HepG2 (cell line): ENCODE results near the gene SRRT. TPM values are rescaled to one million over a fixed set of nuclear protein-coding genes. Genes with fewer than 3 reads are reported as not detected.

ENCODE experiments used
- ATAC-seq: fragments of 200-7000 bp; cut with Tn5 transposase; 3 replicates; pipeline ENCODE4 v1.9.1; 2020; ENCODE audit warnings: mild to moderate bottlenecking, moderate library complexity
- BruUV-seq: library from RNA; stranded (reverse); fragments of 400-500 nt; replicated peaks from 2 replicates; lab custom pipeline; 2021; lab: Mats Ljungman, UMichigan
- CTCF ChIA-PET: fragments of 300-600 bp; formaldehyde crosslinking; extraction: SDS; loops from one replicate; lab custom pipeline; 2021; ENCODE audit warnings: low total read pairs, inconsistent platforms, low intra/inter-chr PET ratio; lab: Yijun Ruan, JAX
- POLR2A ChIA-PET: fragments of 350-600 bp; sonication (Branson Sonifier 250); formaldehyde crosslinking; loops from one replicate; lab custom pipeline; 2020; ENCODE audit warnings: antibody characterized with exemption, inconsistent platforms; lab: Yijun Ruan, JAX
- DNase-seq: peaks from one replicate; pipeline ENCODE4 v3.0.0-alpha.2; 2015; ENCODE audit warnings: low spot score
- FAIRE-seq: peaks from 3 replicates; lab custom pipeline; 2011; peaks lifted over from hg19 to GRCh38; lab: Jason Lieb, UNC
- H2AFZ ChIP-seq: one replicate; pipeline ENCODE4 v1.6.1; 2011; ENCODE audit warnings: low read length, inconsistent platforms
- H3K27ac ChIP-seq: fragments of 300-600 bp; 3 replicates; pipeline ENCODE4 v1.8.0; 2011; ENCODE audit warnings: mixed run types, mild to moderate bottlenecking, mixed read lengths, low read length, inconsistent platforms; ENCODE audit not compliant: insufficient read depth; ENCODE audit errors: extremely low read length
- H3K27me3 ChIP-seq, 2 experiments: fragments of 200-600 bp in 1 of 2; 2 replicates in 1 of 2; 3 replicates in 1 of 2; pipeline versions ENCODE4 v1.6.0 to v1.8.0; 2011; ENCODE audit warnings: low read length in 2 of 2, mild to moderate bottlenecking in 2 of 2, moderate library complexity in 2 of 2, inconsistent platforms in 1 of 2; ENCODE audit not compliant: insufficient read depth in 2 of 2, control insufficient read depth in 1 of 2
- H3K36me3 ChIP-seq, 2 experiments: fragments of 200-600 bp in 1 of 2; replicated peaks in 1 of 2; 2 replicates in 1 of 2; 3 replicates in 1 of 2; pipeline versions ENCODE4 v1.5.1 to v1.8.0; 2011; ENCODE audit warnings: low read length in 2 of 2, inconsistent platforms in 1 of 2; ENCODE audit not compliant: insufficient read depth in 2 of 2, control insufficient read depth in 1 of 2
- H3K4me1 ChIP-seq: 2 replicates; pipeline ENCODE4 v1.5.1; 2012; ENCODE audit warnings: low read length, inconsistent platforms; ENCODE audit not compliant: insufficient read depth
- H3K4me2 ChIP-seq: 2 replicates; pipeline ENCODE4 v1.6.0; 2011; ENCODE audit warnings: low read depth, low read length, inconsistent platforms
- H3K4me3 ChIP-seq, 3 experiments: fragments of 200-600 bp in 1 of 3; sonication (generic), shearing (Covaris generic) in 1 of 3; replicated peaks in 1 of 3; 2 replicates each; pipeline ENCODE4 v1.5.1; 2011 to 2016; ENCODE audit warnings: low read length in 3 of 3, inconsistent platforms in 2 of 3, low read depth in 2 of 3, mild to moderate bottlenecking in 2 of 3, control low read depth in 1 of 3, mixed read lengths in 1 of 3; ENCODE audit not compliant: insufficient read depth in 1 of 3
- H3K79me2 ChIP-seq: one replicate; pipeline ENCODE4 v1.6.1; 2011; ENCODE audit warnings: low read length, inconsistent platforms; ENCODE audit not compliant: insufficient read depth
- H3K9ac ChIP-seq: 2 replicates; pipeline ENCODE4 v1.6.0; 2011; ENCODE audit warnings: mild to moderate bottlenecking, low read depth, low read length, inconsistent platforms; ENCODE audit not compliant: insufficient read depth
- H3K9me3 ChIP-seq: 2 replicates; pipeline ENCODE4 v1.5.1; 2012; ENCODE audit warnings: mild to moderate bottlenecking, low read length
- H4K20me1 ChIP-seq: 2 replicates; pipeline ENCODE4 v1.6.0; 2011; ENCODE audit warnings: inconsistent platforms, mild to moderate bottlenecking, low read length, moderate library complexity; ENCODE audit not compliant: insufficient read depth
- HMGA1 ChIP-seq: sonication (generic); formaldehyde crosslinking; conservative IDR thresholded peaks from 2 replicates; pipeline ENCODE4 v1.4.0; 2020; ENCODE audit warnings: missing genetic modification reagents
- IKZF4 ChIP-seq: sonication (generic); formaldehyde crosslinking; IDR thresholded peaks from 2 replicates; pipeline ENCODE4 v1.5.1; 2020; ENCODE audit warnings: borderline replicate concordance, mild to moderate bottlenecking, low read depth, missing genetic modification reagents; ENCODE audit errors: not compliant biosample characterization
- KAT7 ChIP-seq: IDR thresholded peaks from 2 replicates; pipeline ENCODE4 v1.6.1; 2018; ENCODE audit warnings: borderline replicate concordance, missing compliant biosample characterization
- LCORL ChIP-seq, 2 experiments: fragments of 450-650 bp in 1 of 2; sonication (generic) in 1 of 2; formaldehyde crosslinking in 1 of 2; IDR thresholded peaks; 2 replicates each; pipeline versions ENCODE4 v1.5.0 to v1.6.1; 2017 to 2020; ENCODE audit warnings: antibody characterized with exemption in 1 of 2, missing genetic modification reagents in 1 of 2
- NBN ChIP-seq: fragments of 450-650 bp; conservative IDR thresholded peaks from 2 replicates; pipeline ENCODE4 v1.6.1; 2017
- RAD51 ChIP-seq: fragments of 450-650 bp; IDR thresholded peaks from 2 replicates; pipeline ENCODE4 v1.6.1; 2016; ENCODE audit warnings: borderline replicate concordance
- SP2 ChIP-seq: sonication (generic); formaldehyde crosslinking; IDR thresholded peaks from 2 replicates; pipeline ENCODE4 v1.5.1; 2020; ENCODE audit warnings: mild to moderate bottlenecking, missing genetic modification reagents
- WIZ ChIP-seq: sonication (generic); formaldehyde crosslinking; IDR thresholded peaks from 2 replicates; pipeline ENCODE4 v1.5.1; 2020; ENCODE audit warnings: mild to moderate bottlenecking, missing genetic modification reagents
- ZBTB7A ChIP-seq: sonication (generic); formaldehyde crosslinking; IDR thresholded peaks from 2 replicates; pipeline ENCODE4 v1.8.0; 2022; ENCODE audit warnings: mild to moderate bottlenecking, missing genetic modification reagents
- ZNF383 ChIP-seq: sonication (generic); formaldehyde crosslinking; IDR thresholded peaks from 2 replicates; pipeline ENCODE4 v1.4.0; 2020; ENCODE audit warnings: missing genetic modification reagents, mild to moderate bottlenecking, borderline replicate concordance
- ZNF496 ChIP-seq: sonication (generic); formaldehyde crosslinking; IDR thresholded peaks from 2 replicates; pipeline ENCODE4 v1.8.1; 2023; ENCODE audit warnings: mild to moderate bottlenecking, moderate library complexity, missing genetic modification reagents; ENCODE audit not compliant: insufficient replicate concordance
- ZNF629 ChIP-seq: sonication (generic); formaldehyde crosslinking; conservative IDR thresholded peaks from 2 replicates; pipeline ENCODE4 v1.5.0; 2020; ENCODE audit warnings: missing genetic modification reagents
- WGBS: methylation state at CpG from one replicate; pipeline ENCODE4 v1.1.6; 2017; ENCODE audit warnings: low lambda C conversion rate; 5-methylcytosine and 5-hydroxymethylcytosine counted together
- in situ Hi-C: cut with HindIII; loops from 2 replicates; pipeline ENCODE4 v1.10.0; 2017; ENCODE audit warnings: low pct_unique_long_range_greater_than_20kb; ENCODE audit not compliant: extremely low pct_ligation_motif_present
- intact Hi-C: fragments of 100-400 bp; cut with micrococcal nuclease; formaldehyde crosslinking; loops from one replicate; pipeline ENCODE4 v1.10.0; 2022; ENCODE audit not compliant: unreplicated experiment
- polyA plus RNA-seq, 8 experiments: library from polyadenylated mRNA; depleted of rRNA in 3 of 8; stranded (reverse) in 7 of 8; unstranded in 1 of 8; fragments of >200 nt; fragmentation: Illumina TruSeq in 4 of 8; extraction: Trizol in 4 of 8; gene quantifications; 2 replicates each; pipeline versions ENCODE4 v1.2.1 to v1.2.3, GENCODE V29; 2011 to 2016; ENCODE audit warnings: low read depth in 4 of 8, missing spikeins in 1 of 8, mixed read lengths in 1 of 8; ENCODE audit not compliant: insufficient read depth in 1 of 8
- total RNA-seq, 5 experiments: library from RNA; depleted of rRNA; stranded (reverse); fragments of >200 nt; fragmentation: Illumina TruSeq; extraction: Trizol; gene quantifications; 2 replicates each; pipeline ENCODE4 v1.2.3, GENCODE V29; 2016; ENCODE audit warnings: low read depth in 1 of 5
- TF ChIP-seq, protein P1 (sequence below): fragments of 450-650 bp; IDR thresholded peaks from 2 replicates; pipeline ENCODE4 v1.6.1; 2016
- TF ChIP-seq, protein P2 (sequence below): sonication (generic); formaldehyde crosslinking; IDR thresholded peaks from 2 replicates; pipeline ENCODE4 v1.8.0; 2022; ENCODE audit warnings: mild to moderate bottlenecking, missing genetic modification reagents, borderline replicate concordance
- TF ChIP-seq, protein P3 (sequence below): sonication (generic); formaldehyde crosslinking; IDR thresholded peaks from 2 replicates; pipeline ENCODE4 v1.4.0; 2020; ENCODE audit warnings: missing genetic modification reagents
- TF ChIP-seq, protein P4 (sequence below): sonication (generic); formaldehyde crosslinking; IDR thresholded peaks from 2 replicates; pipeline ENCODE4 v1.4.0; 2020; ENCODE audit warnings: missing genetic modification reagents, mild to moderate bottlenecking, borderline replicate concordance

The SRRT gene
- total and polyA plus RNA-seq, 2 of the 13 experiments (the other 11 are each of a cell fraction or from before 2014, with no cell fraction given) = 26.2 to 106 TPM

DNA sequence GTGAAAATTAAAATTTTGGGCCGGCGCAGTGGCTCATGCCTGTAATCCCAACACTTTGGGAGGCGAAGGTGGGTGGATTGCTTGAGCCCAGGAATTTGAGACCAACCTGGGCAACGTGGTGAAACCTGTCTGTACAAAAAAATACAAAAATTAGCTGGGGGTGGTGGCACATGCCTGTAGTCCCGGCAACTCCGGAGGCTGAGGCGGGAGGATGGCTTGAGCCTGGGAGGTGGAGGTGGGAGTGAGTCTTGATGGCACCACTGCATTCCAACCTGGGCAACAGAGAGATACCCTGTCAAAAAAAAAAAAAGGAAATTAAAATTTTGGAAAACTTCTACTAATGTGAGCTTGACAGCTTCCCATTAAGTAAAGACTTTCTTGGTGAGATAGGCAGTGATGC is 3.1 kb downstream of the SRRT start:
- H3K4me1 ChIP-seq = peaks cover 45% of the 10 kb centered on the region
- H3K9ac ChIP-seq = no peak overlapping the region
- peaks cover 55% of the 10 kb centered on the region for H3K79me2 ChIP-seq
- H4K20me1 ChIP-seq = peaks cover 23% of the 10 kb centered on the region
- in situ Hi-C loops (loop anchor here (25.0 kb wide), 1 partner anchor 409 kb away; no protein-coding TSS in a partner anchor), intact Hi-C loops (no loop called here)
- WGBS = 81% methylated on average over 7 of the region's 7 CpGs
- peaks cover 14 to 53% of the 10 kb centered on the region in 2 experiments for H3K36me3 ChIP-seq
- H3K4me2 ChIP-seq = no peak overlapping the region
- H3K9me3 ChIP-seq = no peaks in the 10 kb centered on the region
- DNase-seq (no peak), FAIRE-seq (no peak), ATAC-seq (no peak)
- H3K4me3 ChIP-seq = no peak overlapping the region
- BruUV-seq = no TSS peak
- no peak for TF ChIP-seq ZBTB7A (CRISPR knock-in tag)
- TF ChIP-seq, protein P1, sequence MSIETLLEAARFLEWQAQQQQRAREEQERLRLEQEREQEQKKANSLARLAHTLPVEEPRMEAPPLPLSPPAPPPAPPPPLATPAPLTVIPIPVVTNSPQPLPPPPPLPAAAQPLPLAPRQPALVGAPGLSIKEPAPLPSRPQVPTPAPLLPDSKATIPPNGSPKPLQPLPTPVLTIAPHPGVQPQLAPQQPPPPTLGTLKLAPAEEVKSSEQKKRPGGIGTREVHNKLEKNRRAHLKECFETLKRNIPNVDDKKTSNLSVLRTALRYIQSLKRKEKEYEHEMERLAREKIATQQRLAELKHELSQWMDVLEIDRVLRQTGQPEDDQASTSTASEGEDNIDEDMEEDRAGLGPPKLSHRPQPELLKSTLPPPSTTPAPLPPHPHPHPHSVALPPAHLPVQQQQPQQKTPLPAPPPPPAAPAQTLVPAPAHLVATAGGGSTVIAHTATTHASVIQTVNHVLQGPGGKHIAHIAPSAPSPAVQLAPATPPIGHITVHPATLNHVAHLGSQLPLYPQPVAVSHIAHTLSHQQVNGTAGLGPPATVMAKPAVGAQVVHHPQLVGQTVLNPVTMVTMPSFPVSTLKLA = no peak
- no peak for TF ChIP-seq RAD51
- TF ChIP-seq, protein P2, sequence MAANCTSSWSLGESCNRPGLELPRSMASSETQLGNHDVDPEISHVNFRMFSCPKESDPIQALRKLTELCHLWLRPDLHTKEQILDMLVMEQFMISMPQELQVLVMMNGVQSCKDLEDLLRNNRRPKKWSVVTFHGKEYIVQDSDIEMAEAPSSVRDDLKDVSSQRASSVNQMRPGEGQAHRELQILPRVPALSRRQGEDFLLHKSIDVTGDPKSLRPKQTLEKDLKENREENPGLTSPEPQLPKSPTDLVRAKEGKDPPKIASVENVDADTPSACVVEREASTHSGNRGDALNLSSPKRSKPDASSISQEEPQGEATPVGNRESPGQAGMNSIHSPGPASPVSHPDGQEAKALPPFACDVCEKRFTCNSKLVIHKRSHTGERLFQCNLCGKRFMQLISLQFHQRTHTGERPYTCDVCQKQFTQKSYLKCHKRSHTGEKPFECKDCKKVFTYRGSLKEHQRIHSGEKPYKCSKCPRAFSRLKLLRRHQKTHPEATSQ = no peak
- TF ChIP-seq ZNF383 (CRISPR knock-in tag) = no peak
- no peak for TF ChIP-seq ZNF629
- TF ChIP-seq, protein P3, sequence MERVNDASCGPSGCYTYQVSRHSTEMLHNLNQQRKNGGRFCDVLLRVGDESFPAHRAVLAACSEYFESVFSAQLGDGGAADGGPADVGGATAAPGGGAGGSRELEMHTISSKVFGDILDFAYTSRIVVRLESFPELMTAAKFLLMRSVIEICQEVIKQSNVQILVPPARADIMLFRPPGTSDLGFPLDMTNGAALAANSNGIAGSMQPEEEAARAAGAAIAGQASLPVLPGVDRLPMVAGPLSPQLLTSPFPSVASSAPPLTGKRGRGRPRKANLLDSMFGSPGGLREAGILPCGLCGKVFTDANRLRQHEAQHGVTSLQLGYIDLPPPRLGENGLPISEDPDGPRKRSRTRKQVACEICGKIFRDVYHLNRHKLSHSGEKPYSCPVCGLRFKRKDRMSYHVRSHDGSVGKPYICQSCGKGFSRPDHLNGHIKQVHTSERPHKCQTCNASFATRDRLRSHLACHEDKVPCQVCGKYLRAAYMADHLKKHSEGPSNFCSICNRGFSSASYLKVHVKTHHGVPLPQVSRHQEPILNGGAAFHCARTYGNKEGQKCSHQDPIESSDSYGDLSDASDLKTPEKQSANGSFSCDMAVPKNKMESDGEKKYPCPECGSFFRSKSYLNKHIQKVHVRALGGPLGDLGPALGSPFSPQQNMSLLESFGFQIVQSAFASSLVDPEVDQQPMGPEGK (CRISPR knock-in tag) = no peak
- no peak for TF ChIP-seq HMGA1
- no peak for TF ChIP-seq LCORL (IDR thresholded peaks at IDR 0.05)
- TF ChIP-seq LCORL (CRISPR knock-in tag; IDR thresholded peaks at IDR 0.05) = no peak
- TF ChIP-seq IKZF4 (CRISPR knock-in tag) = no peak
- no peak for TF ChIP-seq SP2 (CRISPR knock-in tag)
- TF ChIP-seq WIZ = no peak
- no peak for TF ChIP-seq KAT7
- TF ChIP-seq, protein P4, sequence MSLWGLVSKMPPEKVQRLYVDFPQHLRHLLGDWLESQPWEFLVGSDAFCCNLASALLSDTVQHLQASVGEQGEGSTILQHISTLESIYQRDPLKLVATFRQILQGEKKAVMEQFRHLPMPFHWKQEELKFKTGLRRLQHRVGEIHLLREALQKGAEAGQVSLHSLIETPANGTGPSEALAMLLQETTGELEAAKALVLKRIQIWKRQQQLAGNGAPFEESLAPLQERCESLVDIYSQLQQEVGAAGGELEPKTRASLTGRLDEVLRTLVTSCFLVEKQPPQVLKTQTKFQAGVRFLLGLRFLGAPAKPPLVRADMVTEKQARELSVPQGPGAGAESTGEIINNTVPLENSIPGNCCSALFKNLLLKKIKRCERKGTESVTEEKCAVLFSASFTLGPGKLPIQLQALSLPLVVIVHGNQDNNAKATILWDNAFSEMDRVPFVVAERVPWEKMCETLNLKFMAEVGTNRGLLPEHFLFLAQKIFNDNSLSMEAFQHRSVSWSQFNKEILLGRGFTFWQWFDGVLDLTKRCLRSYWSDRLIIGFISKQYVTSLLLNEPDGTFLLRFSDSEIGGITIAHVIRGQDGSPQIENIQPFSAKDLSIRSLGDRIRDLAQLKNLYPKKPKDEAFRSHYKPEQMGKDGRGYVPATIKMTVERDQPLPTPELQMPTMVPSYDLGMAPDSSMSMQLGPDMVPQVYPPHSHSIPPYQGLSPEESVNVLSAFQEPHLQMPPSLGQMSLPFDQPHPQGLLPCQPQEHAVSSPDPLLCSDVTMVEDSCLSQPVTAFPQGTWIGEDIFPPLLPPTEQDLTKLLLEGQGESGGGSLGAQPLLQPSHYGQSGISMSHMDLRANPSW (CRISPR knock-in tag) = no peak
- no peak for TF ChIP-seq ZNF496 (CRISPR knock-in tag)
- TF ChIP-seq NBN = no peak
- ChIA-PET POLR2A (interaction anchor here (2.9 kb wide), 1 partner anchor 11 kb away, joined by 13 read pairs; the partner anchor contains the start of gene UFSP1), CTCF (no interaction called here)
- no peak overlapping the region for H3K27ac ChIP-seq
- H2AFZ ChIP-seq = no peak overlapping the region
- H3K27me3 ChIP-seq = peaks cover 0 to 2% of the 10 kb centered on the region in 2 experiments; a peak in 1 of 5 replicates
